GM06990 (cell line): ENCODE results near the gene NFATC2.

Experiments
- DNase-seq: peaks from one replicate; pipeline ENCODE4 v3.0.0-alpha.2; 2011; ENCODE audit not compliant: insufficient read length; ENCODE audit errors: extremely low read depth
- H3K27me3 ChIP-seq: replicated peaks from 2 replicates; pipeline ENCODE4 v1.6.0; 2011; ENCODE audit warnings: low read length; ENCODE audit not compliant: control insufficient read depth, insufficient read depth
- H3K36me3 ChIP-seq: 2 replicates; pipeline ENCODE4 v1.5.1; 2011; ENCODE audit warnings: low read length; ENCODE audit not compliant: control insufficient read depth, insufficient read depth
- H3K4me3 ChIP-seq: replicated peaks from 2 replicates; pipeline ENCODE4 v1.5.1; 2011; ENCODE audit warnings: low read depth, mild to moderate bottlenecking, control low read depth, low read length
- TF ChIP-seq, protein P1 (sequence below): IDR thresholded peaks from 2 replicates; pipeline ENCODE4 v1.5.1; 2011; ENCODE audit warnings: low read length, control low read depth, mild to moderate bottlenecking, inconsistent platforms; ENCODE audit not compliant: insufficient read depth, poor library complexity, severe bottlenecking

Gene NFATC2

DNA sequence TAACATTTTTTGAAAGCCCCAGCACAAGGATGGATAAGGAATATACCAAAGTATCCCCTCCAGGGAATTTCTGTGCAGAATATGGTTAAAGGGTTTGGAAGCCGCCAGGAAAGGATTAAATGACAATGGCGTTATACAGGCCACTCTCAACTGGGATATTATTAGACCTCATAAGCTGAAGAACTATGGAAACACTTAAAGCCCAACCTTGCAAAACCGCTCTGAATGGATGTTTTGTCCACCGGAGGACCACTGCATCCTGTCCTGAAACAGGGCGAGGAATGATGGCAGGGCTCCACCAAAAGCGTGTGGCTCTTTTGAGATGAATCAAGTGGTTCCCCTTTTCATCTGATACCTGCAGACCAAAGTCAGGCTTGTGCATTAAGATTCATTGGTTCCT lies 32.4 kb downstream of the NFATC2 start:
- no peak for DNase-seq
- peaks cover 22% of the 10 kb centered on the region for H3K36me3 ChIP-seq
- H3K27me3 ChIP-seq: no peaks in the 10 kb centered on the region
- TF ChIP-seq, protein P1, sequence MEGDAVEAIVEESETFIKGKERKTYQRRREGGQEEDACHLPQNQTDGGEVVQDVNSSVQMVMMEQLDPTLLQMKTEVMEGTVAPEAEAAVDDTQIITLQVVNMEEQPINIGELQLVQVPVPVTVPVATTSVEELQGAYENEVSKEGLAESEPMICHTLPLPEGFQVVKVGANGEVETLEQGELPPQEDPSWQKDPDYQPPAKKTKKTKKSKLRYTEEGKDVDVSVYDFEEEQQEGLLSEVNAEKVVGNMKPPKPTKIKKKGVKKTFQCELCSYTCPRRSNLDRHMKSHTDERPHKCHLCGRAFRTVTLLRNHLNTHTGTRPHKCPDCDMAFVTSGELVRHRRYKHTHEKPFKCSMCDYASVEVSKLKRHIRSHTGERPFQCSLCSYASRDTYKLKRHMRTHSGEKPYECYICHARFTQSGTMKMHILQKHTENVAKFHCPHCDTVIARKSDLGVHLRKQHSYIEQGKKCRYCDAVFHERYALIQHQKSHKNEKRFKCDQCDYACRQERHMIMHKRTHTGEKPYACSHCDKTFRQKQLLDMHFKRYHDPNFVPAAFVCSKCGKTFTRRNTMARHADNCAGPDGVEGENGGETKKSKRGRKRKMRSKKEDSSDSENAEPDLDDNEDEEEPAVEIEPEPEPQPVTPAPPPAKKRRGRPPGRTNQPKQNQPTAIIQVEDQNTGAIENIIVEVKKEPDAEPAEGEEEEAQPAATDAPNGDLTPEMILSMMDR: no peak
- no peak overlapping the region for H3K4me3 ChIP-seq

DNA sequence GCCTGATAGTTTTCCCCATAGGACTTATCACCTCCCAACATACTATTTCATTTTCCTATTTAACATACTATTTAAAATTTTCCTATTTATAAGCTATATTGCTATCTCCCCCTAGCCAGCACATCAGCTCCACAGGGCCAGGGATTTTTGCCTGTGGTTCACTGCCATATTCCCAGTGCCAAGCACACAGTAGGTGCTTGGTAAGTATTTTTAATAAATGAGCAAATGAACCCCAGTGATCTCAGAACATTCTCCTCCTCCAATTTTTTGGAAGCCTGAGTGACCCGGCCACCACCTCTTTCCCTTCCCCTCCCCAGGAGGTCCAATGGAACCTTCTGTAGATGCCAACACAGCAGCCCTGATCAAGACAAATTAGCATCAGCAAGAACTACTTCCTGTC lies 33.3 kb downstream of the NFATC2 start:
- no peak for DNase-seq
- no peaks in the 10 kb centered on the region for H3K27me3 ChIP-seq
- H3K4me3 ChIP-seq: no peak overlapping the region
- H3K36me3 ChIP-seq: peaks cover 19% of the 10 kb centered on the region
- TF ChIP-seq, protein P1: no peak

DNA sequence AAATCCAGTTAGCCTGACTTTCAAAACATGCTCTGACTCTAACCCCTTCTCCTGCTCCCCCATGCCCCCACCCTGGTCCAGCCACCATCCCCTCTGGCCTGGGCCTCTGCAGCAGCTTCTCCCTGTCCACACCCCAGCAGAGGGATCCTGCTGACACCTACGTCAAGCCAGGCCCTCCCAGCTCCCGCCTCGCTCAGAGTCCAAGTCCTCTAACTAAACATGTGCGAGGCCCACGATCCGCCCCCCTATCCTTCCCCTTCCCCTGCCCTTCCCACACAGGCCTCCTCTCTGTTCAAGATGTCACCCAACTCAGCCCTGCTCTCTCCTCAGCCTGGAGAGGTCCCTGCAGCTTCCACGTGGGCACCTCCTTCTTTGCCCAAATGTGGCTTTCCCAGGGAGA lies 33.7 kb downstream of the NFATC2 start:
- DNase-seq: no peak
- TF ChIP-seq, protein P1: no peak
- Histone ChIP-seq H3K36me3 (peaks cover 19% of the 10 kb centered on the region), H3K4me3 (no peak overlapping the region), H3K27me3 (no peaks in the 10 kb centered on the region)

DNA sequence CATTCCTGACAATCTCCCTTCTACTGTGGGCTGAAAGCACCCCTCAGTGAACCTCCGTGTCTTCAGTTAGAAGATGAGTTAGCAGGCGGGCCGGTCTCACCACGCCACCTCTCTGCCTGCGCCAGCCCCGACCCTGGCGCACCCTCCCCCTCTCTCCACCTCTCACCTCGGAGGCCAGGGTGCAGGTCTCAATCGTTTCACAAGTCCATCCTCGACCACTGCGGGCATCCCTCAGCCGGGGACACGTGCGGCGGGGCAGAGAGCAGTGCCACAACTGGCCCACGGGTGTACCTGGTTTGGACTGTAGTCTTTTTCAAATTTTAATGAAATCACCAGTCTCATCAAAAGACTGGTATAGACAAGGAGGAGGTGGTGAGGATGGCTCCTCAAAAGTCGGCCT lies 34.4 kb downstream of the NFATC2 start:
- no peak for DNase-seq
- Histone ChIP-seq H3K36me3 (peaks cover 17% of the 10 kb centered on the region), H3K27me3 (no peaks in the 10 kb centered on the region), H3K4me3 (no peak overlapping the region)
- TF ChIP-seq, protein P1: no peak

DNA sequence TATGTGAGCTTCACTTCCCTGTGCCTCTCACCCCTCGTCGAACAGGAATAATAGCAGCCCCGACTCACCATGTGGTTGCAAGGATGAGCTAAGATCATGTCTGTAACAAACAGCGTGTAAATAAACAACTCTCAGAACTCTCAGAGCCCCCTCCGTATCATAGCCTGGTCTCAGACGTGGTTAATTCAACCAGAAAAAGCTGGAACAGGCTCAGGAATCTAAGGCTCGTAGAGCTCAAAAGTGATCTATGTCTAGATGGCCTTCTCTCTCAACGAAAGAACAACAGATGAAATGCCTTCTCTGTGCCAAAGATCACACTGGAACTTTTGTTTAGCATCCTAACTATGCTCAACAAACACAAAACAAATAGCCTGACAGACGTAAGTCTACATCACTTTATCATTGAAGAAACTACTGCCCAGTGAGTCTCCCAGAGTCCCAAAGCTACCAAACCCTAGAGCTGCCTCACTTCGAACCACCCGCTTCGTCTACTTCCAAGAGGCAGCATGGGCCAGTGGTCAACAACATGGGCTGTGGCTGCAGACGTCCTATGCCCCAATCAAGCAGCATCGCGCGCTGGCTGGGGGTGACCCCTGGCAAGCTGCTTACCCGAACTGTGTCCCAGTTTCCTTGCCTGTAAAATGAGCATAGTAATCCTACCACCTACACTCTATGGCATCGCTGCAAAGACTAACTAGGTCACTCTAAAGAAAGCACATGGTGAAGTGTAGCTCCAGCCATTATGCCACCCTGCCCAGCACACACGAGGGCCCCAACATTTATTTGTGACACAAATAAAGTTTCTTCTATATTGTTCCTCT lies 35.1 kb downstream of the NFATC2 start:
- peaks cover 17% of the 10 kb centered on the region for H3K36me3 ChIP-seq
- TF ChIP-seq, protein P1: no peak

More for the DNA sequence above, 35.1 kb downstream of the NFATC2 start:
- no peak overlapping the region for H3K4me3 ChIP-seq
- no peaks in the 10 kb centered on the region for H3K27me3 ChIP-seq
- DNase-seq: no peak
